Suppressor macrophage (primary cell): ENCODE measurements around the gene ABCG8.
A peak's percentile ranks its signal among the peaks of the same experiment; 100 is the strongest.

ENCODE experiments used
- DNase-seq, 4 experiments: peaks; one replicate each; pipeline ENCODE4 v3.0.0-alpha.2; 2020 to 2022
- total RNA-seq, 17 experiments: gene quantifications; one replicate each; lab custom pipeline; 2026; ENCODE audit warnings: mixed read lengths in 6 of 17, inconsistent platforms in 3 of 17; lab: John Stamatoyannopoulos, UW

Gene ABCG8
- total RNA-seq: 0 to 4.5 (median 0) reads per million in 17 experiments

DNA sequence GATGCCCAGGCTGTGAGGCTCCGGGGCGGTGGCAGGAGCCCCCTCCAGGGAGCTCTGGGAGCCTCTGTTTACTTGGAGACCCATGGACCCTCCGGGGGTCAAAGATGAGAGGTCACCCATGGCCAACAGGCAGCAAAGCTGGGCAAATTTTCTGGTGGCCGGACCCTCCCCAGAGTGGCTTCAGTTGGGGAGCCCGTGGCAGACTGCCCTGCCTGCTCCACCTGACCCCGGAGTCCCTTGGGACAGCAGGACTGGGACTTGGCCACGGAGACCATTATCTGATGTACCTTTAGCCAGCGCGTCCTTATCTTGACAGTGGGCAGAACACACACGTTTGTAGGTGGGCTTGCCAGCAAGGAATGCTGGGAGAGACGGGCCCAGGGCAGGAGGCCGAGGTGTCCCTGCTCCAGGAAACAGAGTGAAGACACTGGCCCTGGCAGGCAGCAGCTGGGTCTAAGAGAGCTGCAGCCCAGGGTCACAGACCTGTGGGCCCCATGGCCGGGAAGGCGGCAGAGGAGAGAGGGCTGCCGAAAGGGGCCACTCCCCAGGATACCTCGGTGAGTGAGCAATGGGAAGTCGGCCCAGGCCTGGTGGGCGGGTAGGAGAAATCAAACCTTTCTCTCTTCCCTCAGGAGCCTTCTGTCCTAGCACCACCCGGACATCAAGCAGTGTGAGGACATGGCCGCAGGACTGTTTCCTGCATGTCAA, at the start of gene ABCG8, which contains the start of gene ABCG5:
ABCG8 (plus strand) TSS at position 412 of the 708 bp plus-strand sequence; CDS start at position 495, 83 bp downstream.
ABCG5 (minus strand) TSS at position 280 of the 708 bp plus-strand sequence; CDS start at position 120, 160 bp downstream.
- DNase-seq: no peak

DNA sequence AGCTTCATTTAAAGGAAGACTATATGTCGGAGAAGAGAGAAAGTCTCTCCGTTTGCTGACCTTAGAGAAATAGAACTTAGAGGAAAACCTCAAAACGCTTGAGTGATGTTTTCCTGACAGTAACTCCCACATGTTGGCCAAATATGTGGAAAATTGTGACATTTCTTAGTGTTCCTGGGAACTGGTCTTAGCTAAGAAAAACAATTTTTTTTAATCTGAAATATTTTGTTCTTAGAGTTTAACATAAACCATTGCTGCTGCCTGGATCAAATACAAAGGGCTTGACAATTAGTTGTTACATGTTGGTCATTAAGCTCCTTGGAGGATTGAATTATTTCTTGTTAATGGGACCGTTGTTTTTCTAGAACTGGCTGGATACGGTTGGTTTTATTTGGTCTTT, 48.6 kb upstream of the ABCG8 start:
- no peak for DNase-seq

DNA sequence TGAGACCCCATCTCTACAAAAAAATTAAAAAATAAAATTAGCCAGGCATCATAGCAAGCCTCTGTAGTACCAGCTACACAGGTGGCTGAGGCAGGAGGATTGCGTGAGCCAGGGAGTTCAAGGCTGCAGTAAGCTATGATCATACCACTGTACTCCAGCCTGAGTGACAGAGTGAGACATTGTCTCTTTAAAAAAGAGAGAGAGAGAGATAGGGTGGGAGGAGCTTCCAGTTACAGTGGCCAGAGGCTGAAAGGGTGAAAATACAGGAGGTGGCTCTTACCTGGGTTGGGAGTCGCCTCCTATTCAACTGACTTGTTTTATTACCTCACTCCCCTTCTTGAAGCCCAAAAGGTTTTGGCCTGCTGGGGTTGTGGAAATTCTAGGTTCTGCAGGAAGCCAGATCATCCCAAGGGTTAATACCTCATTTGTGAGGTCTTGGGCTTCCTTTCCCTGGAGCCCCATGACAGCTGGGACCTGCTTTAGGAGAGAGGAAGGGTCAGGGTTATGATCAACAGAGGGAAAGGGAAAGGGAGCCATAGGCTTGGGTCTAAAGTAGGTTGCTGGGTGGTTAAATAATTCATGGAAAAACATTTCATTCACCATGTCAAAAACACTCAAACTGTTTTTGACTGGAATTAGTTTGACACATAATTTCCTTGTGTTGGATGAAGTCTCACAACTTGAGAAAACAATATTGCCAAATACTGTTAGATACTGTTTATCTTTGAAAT, 47.6 kb upstream of the ABCG8 start:
- no peak for DNase-seq

DNA sequence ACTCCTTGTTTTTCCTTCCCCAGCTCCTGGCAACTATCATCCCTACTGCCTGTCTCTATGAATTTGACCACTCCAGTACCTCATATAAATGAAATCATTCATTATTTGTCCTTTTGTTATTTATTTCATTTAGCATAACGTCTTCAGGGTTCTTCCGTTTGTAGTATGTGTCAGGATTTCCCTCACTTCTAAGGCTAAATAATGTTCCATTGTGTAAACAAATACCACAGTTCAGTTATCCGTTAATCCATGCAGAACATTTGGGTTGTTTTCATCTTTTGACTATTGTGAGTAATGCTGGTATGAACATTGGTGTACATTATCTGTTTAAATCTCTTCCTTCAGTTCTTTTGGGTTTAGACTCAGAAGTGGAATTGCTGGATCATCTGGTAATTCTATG, 46.1 kb upstream of the ABCG8 start:
- DNase-seq: no peak

DNA sequence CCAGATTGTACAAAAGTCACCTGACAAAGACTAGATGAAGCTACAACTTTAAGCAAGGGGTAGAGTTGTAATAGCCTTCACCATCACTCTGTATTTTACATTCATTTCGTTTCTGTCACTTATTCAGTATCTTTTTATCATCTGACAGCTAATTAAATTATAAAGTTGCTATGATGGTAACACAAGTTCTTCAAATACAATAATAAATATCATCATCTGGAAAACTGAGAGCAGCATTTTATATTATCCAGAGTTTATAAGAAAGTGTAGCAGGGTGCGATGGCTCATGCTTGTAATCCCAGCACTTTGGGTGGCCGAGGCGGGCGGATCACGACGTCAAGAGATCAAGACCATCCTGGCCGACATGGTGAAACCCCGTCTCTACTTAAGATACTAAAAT, 43.8 kb upstream of the ABCG8 start:
- DNase-seq: no peak

DNA sequence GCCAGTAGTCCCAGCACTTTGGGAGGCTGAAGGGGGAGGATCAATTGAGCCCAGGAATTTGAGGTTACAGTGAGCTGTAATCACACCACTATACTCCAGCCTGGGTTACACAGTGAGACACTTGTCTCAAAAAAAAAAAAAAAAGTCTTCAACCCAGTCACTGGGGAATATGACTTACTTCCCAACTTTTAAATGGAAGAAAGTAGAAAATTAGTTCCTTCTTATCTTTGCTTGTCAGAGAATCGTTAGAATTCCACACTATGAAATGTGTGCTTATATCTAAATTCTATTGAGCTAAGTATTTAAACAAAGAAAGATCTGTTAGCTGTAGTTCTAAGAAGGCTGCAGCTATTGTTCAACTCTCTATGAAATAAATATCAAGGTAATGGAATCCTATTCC, 42.6 kb upstream of the ABCG8 start:
- DNase-seq: no peak

DNA sequence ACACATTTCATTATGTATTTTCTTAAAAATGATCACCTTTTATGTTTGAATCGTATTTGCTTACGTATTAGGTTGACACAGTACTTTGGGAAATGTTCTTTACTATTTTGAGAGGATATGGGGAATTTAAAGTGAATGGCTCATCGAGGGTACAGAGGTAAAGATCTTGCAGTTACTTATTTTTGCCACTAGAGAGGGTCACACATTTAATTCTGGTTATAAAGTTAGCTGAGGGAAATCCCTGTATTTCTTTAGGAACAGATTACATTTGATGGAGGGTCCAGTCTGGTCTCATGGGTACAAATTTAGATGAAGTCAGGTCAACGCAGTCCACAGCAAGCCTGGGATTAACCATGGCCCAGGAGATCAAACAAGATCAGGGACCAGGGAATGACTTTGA, 40.5 kb upstream of the ABCG8 start:
- DNase-seq: peak in 2 of 4 experiments; percentile 9 to 10

DNA sequence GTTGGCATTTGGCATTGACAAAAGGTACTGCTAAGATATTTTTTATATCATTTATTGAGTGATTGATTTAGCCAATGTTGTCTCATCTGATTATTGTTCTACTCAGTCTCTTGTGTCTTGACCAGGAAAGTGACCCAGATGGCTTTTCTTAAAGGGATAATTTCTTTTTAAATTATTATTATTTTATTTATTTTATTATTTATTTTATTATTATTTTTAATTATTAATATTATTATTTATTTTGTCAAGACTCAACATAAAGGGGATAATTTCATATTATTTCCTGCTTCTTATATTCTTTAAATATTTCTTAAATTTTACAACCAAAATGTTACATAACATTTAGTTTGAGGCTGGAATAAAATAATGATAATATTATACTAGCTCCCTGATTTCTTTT, 37.9 kb upstream of the ABCG8 start:
- DNase-seq: no peak

DNA sequence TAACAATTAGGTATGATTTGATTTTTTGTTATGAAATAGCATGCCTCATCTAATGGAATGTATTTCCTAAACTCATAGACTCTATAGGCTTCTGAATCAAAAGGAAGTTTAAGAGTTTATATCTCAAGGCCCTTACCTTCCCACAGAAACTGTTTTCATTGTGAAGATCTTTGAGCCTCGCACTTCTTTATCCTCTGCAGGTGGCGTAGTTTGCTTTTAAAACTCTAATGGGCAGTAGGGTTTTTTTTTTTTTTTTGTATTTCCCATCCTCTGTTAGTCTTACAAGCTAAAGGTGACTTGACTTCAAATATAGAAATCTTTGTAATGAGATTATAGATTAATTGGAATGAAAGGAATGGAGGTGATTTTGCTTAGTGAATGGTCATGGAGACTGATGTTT, 36.6 kb upstream of the ABCG8 start:
- no peak for DNase-seq

DNA sequence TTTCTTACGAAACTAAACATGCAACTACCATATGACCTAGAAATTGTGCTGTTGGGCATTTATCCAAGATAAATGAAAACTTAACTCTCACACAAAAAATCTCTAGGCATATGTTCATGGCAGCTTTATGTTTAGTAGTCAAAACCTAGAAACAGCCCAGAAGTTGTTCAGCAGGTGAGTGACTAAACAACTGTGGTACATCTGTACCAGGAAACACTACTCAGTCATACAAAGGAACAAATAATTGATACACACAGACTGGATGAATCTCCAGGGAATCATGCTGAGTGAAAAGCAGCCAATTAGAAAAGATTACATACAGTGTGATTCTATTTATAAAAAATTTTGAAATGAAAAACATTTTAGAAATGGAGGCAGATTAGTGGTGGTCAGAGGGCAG, 35.7 kb upstream of the ABCG8 start:
- DNase-seq: no peak

DNA sequence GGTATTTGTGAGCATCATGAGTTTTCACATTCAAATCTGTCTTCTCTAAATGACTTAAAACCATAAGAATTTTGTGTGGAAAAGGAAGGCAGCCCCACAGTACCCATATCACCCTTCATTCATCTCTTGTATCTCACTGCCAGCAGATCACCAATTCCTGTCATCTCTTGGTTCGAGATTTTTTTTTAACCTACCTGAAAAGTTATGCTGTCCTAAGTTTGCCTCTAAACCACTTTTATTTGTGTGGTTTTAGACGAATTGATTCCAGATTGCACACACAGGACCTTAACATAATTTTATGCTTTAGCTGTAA, 32.1 kb upstream of the ABCG8 start:
- no peak for DNase-seq

DNA sequence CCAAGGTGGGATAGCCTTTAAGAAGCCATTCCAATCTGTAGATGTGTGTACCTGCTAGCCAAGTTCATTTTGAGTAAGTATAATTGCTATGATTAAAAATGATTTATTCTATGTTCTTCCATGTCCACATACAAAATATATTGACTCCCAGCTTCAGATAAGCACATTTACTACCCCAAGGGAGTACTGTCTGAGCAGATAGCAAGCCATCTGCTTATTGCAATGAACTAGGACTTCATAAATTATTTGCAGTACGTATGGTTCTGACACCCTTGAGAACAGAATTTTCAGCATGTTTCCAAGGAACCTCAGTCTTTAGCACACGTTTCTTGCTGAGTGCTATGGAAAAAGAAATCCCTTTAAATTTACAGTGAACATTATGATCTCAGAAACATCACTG, 28.3 kb upstream of the ABCG8 start:
- no peak for DNase-seq

DNA sequence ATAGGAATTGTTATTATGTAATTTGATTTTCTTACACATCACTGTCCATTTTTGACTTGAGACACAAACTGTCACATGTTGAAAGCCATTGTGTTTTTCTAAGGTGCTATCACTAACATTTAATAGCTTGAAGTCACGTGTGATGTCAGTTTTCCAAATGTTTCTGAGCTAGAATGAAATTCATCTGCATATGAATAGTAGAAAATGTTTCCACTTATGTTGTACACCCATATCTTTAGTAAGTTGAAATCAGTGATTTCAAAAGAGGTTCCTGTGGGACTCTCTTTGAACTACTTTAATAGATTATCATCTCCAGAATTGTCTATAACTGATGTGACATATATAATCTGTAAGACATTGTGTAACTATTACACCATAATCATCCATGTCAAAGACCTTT, 27.9 kb upstream of the ABCG8 start:
- DNase-seq: no peak

DNA sequence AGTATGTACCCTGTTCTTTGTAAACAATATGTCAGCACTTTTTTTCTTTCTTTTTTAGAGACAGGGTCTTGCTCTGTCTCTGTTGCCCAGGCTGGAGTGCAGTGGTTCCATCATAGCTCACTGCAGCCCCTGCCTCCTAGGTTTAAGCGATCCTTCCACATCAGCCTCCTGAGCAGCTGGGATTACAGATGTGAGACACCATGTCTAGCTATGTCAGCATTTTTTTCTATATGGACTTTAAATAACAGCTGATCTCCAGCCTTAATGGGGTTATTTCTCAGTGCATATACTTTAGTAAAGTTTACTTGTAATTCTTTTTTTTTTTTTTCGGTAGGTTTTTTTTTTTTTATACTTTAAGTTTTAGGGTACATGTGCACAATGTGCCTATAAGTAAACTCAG, 26.8 kb upstream of the ABCG8 start:
- DNase-seq: no peak

DNA sequence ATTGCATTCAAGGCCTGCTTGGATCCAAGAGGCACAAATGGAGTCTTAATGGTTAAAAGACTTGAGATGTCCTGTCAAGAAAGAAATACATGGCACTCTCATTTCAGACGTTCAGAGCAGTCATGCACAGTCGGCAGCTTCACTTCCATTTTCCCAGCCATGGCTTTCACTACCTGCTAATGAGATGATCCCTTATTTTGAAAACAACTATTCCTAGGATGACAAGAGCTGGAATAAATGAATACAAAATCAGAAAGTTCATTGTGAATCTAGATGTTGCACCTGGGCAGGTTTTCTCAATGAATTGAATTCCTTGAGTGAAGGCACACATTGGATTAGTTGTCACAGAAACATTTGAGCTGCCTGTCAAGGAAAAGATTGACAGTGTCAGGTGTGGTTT, 25.8 kb upstream of the ABCG8 start:
- no peak for DNase-seq

DNA sequence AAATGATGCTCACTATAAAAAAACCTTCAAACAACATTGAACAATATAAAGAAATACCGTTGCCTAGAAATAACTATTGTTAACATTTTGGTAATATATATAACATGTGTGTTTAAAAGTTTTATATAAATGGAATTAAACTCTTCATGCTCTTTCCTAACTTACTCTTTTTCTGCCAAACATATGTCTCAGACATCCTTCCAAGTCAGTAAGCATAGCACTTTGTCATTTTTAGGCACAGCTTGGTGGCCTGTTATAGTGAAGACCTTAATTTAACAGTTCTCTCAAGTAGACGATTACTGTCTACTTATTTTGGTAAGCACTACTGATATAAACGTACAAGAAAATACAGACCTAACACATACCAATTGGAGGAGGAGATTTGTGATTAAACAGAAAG, 24.1 kb upstream of the ABCG8 start:
- no peak for DNase-seq

DNA sequence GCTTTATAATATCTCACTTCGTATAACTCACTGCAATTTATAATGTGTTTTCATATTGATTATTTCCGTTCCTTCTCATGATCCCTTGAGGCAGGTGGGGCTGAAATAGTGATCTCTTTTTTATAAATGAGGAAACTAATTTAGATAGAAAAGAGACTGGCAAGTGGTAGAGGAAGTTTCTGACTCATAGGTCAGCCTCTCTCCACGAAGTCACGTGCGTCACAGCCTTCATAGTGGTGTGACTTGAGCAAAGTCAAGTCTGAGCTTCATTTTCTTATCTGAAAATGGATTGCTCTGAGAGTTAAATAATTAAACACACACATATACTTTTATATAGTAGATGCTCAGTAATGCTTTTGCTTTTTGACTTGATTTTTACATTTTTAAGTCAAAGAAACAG, 20.0 kb upstream of the ABCG8 start:
- DNase-seq: peak; percentile 75 to 89 (median 86)

DNA sequence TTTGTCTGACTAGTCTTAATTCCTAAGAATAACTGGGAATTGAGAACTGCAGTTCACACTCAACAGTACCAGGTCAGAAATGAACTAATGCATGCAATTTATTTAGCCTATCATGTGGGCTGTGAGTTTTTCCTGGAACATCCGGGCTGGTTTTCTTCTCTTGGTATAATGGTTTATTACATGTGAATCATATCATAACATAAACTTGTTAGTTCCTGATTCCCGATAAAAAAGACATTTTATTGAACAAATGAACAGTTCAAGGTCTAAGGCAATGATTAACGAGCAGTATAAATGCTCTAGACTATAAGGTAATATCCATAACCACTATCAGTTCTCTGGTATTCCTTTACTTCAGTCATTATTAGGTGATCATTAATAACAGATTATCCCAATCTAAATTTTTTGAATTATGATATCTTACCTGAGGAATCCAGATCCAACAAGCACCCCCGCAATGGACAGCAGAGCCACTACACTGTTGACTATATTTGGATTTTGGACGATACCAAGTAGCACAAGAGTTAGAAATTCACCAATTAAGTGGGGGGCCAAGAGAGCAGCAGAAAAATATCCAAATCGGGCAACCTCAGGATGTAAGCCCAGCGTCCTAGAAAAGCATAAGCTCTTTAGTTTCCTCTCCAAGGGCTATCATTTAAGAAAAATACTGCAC, 19.1 kb upstream of the ABCG8 start:
- DNase-seq: peak in 1 of 4 experiments; percentile 6

DNA sequence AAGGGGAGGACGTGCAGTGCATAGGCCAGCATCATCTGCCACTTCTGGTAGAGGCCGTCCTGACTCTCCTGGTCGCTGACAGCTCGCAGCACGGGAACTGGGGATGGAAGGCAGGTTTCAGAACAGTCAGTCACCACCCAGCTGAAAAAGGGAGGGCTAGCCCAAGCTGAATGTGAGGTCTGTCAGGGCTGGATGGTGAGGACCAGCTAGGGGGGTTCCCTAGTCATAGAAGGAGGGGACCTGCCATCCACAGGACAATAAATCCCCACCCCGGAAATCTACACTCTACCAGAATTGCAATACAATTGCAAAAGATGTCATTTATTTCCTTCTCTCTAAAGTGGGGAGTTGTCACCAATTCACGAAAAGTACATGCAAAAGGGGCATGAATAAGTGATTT, 15.9 kb upstream of the ABCG8 start:
- DNase-seq: no peak

DNA sequence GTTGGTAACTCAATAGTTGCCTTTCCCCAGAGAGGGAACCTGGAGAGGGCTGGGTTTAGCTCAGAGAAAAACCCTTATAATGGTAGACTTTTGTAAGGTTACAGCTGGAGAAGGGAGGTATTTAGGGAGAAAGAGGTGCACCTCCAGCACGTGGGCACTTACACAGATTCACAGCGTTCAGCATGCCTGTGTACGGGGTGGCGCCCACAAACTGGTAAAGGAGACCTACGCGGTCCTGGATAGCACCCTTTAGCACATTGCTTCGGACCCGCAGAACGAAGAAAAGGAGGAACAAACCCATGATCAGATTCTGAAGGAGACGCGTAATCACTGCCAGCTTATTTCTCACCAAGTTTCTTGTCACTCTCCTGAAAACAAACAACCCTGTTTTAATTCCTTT, 15.0 kb upstream of the ABCG8 start:
- no peak for DNase-seq

DNA sequence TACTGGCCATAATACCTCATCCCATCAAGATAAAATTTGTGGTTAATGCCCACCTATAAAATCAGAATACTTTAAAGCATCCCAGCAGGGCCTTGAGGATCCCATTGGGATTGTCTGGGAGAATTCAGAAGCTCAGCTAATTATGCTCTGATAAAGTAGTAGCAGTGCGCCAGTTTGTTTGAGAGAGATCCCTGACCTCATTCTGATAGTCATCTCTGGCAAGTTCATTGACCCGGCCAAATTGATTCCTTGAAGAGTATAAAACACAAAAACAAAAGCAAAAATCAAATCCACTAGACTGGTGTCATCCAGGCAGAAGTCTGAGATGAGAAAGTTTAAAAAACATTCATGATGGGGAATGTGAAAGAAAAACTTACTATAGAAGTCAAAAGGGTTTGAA, 14.3 kb upstream of the ABCG8 start:
- DNase-seq: no peak

DNA sequence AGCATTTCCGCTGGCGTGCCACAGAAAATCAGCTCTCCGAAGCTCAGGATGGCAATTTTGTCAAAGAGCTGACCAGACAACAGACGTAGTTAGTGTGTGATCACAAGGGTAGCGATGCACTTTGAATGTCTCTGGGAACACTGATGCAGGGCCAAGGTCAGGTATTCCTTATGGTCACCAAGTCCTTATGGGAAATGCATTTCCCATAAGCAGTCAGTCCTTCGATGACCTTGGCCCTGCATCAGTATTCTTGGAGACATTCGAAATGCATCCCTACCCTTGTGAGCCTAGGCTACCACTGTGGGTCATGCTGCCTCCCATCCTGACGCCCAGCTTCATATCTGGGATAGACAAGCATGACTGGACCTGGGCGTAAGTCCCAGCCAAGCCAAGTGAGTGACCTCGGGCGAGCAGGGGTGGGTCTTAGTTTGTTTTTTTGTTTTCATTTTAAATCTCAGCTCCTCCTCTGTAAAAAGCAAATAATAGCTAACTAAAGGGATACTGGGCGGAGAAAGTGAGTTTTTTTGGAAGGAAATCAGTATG, 13.7 kb upstream of the ABCG8 start:
- no peak for DNase-seq

DNA sequence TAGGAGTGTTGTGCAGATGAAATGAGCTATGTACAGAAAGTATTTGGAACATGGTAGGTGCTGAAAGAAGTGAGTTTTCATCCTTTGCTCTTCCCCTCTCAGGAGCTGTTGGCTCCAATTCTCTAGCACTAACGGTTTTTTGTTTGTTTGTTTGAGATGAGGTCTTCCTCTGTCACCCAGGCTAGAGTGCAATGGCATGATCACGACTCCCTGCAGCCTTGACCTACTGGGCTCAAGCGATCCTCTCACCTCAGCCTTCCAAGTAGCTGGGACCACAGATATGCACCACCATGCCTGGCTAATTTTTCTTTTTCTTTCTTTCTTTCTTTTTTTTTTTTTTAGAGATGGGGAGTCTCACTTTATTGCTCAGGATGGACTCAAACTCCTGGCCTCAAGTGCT, 12.9 kb upstream of the ABCG8 start:
- DNase-seq: no peak
